Spinal cord (tissue), 10 donors: ENCODE data around the gene XIRP2. TPM values are rescaled to one million over a fixed set of nuclear protein-coding genes. Genes with fewer than 3 reads are reported as not detected.

Experiments used
- DNase-seq, 6 donors: peaks; one replicate each; pipeline versions ENCODE4 v3.0.0 to v3.0.0-alpha.2; 2013 to 2015; ENCODE audit warnings: low spot score in 6 of 6, low read depth in 4 of 6
- H3K27ac ChIP-seq: one replicate; pipeline ENCODE4 v1.5.1; 2013; ENCODE audit warnings: low read depth, low read length, control low read depth
- H3K27me3 ChIP-seq: one replicate; pipeline ENCODE4 v1.6.1; 2013; ENCODE audit warnings: low read length; ENCODE audit not compliant: control insufficient read depth, insufficient read depth
- H3K36me3 ChIP-seq: one replicate; pipeline ENCODE4 v1.6.1; 2013; ENCODE audit warnings: low read length; ENCODE audit not compliant: control insufficient read depth, insufficient read depth
- H3K4me1 ChIP-seq: one replicate; pipeline ENCODE4 v1.6.1; 2013; ENCODE audit warnings: low read length; ENCODE audit not compliant: control insufficient read depth, insufficient read depth
- H3K4me3 ChIP-seq: one replicate; pipeline ENCODE4 v1.5.1; 2013; ENCODE audit warnings: low read depth, low read length, control low read depth
- H3K9me3 ChIP-seq: one replicate; pipeline ENCODE4 v1.6.1; 2013; ENCODE audit warnings: low read length; ENCODE audit not compliant: control insufficient read depth, insufficient read depth
- WGBS: methylation state at CpG from one replicate; pipeline ENCODE4 v1.1.5; 2013; ENCODE audit warnings: missing lambda C conversion rate; ENCODE audit not compliant: insufficient coverage; 5-methylcytosine and 5-hydroxymethylcytosine counted together
- polyA plus RNA-seq, 2 donors: library from polyadenylated mRNA; unstranded; fragments of 120-200 nt; gene quantifications; one replicate each; pipeline ENCODE4 v1.2.1, GENCODE V29; 2013; ENCODE audit not compliant: insufficient read length in 2 of 2
- total RNA-seq, 2 donors: library from RNA; depleted of rRNA in 1 of 2; stranded (reverse); fragments of 120-200 nt in 1 of 2; fragments of >200 nt in 1 of 2; gene quantifications; one replicate each; pipeline versions ENCODE4 v1.2.3 to v1.2.4, GENCODE V29; 2013 to 2014
- donor health status: healthy.

XIRP2 gene
- total and polyA plus RNA-seq, 4 donors: 0.35 to 1.6 (median 0.49) TPM

DNA sequence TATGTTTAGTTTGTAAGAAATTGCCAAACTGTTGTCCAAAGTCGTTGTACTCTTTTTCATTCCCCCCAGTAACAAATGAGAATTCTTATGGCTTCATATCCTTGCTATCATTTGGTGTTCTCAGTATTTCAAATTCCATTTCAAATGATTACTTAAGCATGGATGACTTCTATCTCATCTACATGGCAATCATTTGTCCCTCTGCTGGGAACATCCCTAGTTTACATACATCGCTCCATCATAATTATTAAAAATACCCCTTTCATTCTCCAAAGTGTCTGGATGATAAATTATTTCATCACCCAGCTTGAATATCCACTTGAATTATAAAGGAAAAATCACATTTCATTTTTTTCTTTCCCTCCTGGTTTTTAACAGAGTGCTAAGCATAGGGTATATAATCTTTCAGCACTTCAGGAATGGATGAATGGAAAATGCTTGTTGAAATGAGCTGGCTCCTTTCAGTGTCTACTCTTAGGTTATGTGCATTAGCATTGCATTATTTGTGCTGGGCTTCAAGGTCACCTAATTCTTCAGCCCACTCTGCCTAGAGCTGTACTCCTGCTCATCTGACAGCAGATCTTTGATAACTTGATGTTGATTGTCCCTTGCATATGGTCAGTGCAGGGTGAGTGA lies 33.1 kb downstream of the XIRP2 start:
- Histone ChIP-seq H3K4me1 (no peaks in the 10 kb centered on the region), H3K4me3 (no peak overlapping the region), H3K27me3 (no peaks in the 10 kb centered on the region), H3K27ac (no peak overlapping the region), H3K36me3 (no peaks in the 10 kb centered on the region), H3K9me3 (no peaks in the 10 kb centered on the region)
- WGBS: 80% methylated on average over 1 of the region's 2 CpGs
- DNase-seq: no peak

DNA sequence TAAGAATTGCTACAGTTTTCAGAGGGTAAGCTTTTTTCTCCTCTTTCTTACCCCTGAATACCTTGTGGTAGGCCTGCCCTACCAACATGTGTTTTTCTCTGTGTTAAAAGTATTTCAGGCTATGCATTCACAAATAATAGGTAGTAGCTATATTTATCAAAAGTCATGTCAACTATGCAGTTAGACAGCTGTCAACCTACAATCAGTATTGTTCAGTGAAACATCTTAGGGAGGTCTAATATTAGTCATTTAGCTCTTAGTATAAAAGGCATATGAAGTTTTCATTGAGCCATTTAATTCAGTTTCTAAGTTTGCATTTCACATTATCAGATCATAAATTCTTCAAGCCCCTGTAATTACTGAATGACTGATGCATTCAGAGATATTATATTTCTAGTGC lies 36.7 kb downstream of the XIRP2 start:
- no peak overlapping the region for H3K27ac ChIP-seq
- H3K4me3 ChIP-seq: no peak overlapping the region
- no peaks in the 10 kb centered on the region for H3K27me3 ChIP-seq
- H3K36me3 ChIP-seq: no peaks in the 10 kb centered on the region
- no peaks in the 10 kb centered on the region for H3K4me1 ChIP-seq
- DNase-seq: no peak
- H3K9me3 ChIP-seq: no peaks in the 10 kb centered on the region

DNA sequence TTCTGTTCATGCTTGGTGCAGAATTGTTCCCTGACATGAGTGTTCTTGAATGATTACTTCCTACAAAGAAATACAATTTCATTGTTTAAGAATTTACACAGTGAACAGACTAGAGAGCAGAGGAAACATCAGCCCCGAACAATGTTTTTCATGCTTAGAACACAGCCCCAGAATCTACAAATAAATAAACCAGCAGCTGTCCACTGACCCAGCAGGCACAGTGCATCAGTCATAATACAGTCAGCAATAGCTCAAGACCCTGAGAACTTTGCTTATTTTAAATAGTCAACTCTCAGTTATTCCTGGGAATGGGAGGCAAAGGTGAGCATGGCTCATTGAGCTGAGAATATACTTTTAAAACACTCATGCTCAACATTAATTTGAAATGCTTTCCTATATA lies 38.4 kb downstream of the XIRP2 start:
- DNase-seq: no peak
- WGBS: no CpG with 5 or more reads among the region's 1 CpG
- H3K36me3 ChIP-seq: no peaks in the 10 kb centered on the region

GRCh38 chr2:166932032-166932431 lies 43.8 kb downstream of the XIRP2 start:
- Histone ChIP-seq H3K27me3 (no peaks in the 10 kb centered on the region), H3K4me1 (no peaks in the 10 kb centered on the region), H3K27ac (no peak overlapping the region), H3K9me3 (no peaks in the 10 kb centered on the region), H3K36me3 (no peaks in the 10 kb centered on the region), H3K4me3 (no peak overlapping the region)
- no peak for DNase-seq
- no CpG with 5 or more reads among the region's 1 CpG for WGBS

More for the DNA sequence above, 38.4 kb downstream of the XIRP2 start:
- no peak overlapping the region for H3K27ac ChIP-seq
- no peaks in the 10 kb centered on the region for H3K9me3 ChIP-seq
- H3K4me3 ChIP-seq: no peak overlapping the region
- no peaks in the 10 kb centered on the region for H3K4me1 ChIP-seq
- no peaks in the 10 kb centered on the region for H3K27me3 ChIP-seq

DNA sequence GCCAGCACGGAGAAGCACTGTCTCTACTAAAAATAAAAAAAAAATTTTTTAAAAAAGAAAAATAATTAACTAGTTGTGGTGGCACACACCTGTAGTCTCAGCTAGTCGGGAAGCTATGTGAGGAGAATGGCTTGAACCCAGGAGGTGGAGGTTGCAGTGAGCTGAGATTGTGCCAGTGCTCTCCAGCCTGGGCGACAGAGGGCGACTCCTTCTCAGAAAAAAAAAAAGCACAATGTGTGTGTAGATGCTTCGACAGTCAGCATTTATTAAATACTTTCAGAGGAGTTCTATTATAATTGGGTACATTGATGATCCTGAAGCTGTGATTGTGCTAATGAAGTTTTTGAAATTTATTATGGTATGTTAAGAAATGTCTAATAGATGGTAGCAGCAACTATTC lies 46.5 kb downstream of the XIRP2 start:
- H3K4me1 ChIP-seq: no peaks in the 10 kb centered on the region
- H3K27ac ChIP-seq: no peak overlapping the region
- H3K27me3 ChIP-seq: no peaks in the 10 kb centered on the region
- WGBS: 95% methylated on average over 4 of the region's 5 CpGs
- no peaks in the 10 kb centered on the region for H3K9me3 ChIP-seq
- H3K4me3 ChIP-seq: no peak overlapping the region
- H3K36me3 ChIP-seq: no peaks in the 10 kb centered on the region
- DNase-seq: no peak

GRCh38 chr2:166942377-166942776 lies 54.1 kb downstream of the XIRP2 start:
- no CpG with 5 or more reads among the region's 1 CpG for WGBS
- H3K4me3 ChIP-seq: no peak overlapping the region
- no peaks in the 10 kb centered on the region for H3K27me3 ChIP-seq
- H3K4me1 ChIP-seq: no peaks in the 10 kb centered on the region
- no peaks in the 10 kb centered on the region for H3K9me3 ChIP-seq
- no peak for DNase-seq
- no peaks in the 10 kb centered on the region for H3K36me3 ChIP-seq
- no peak overlapping the region for H3K27ac ChIP-seq

DNA sequence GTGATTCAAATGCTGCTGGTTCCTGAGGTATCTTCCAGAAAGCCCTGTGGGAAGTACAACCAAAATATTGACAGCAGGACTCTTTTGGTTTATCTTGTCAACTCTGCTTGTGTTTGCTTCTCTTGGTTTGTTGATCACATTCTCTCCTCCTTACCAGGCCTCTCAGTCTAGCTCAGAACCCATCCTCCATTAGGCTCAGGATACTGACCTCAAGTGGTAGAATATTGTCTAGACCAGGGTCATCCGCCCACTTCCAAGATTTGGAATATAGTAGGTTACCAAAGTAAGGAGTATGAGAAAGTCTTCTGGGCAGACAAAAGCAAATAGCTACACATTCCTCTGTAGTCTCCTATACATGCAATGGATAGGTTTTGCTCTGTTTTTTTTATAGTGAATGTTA lies 56.6 kb downstream of the XIRP2 start:
- H3K4me3 ChIP-seq: no peak overlapping the region
- no peaks in the 10 kb centered on the region for H3K4me1 ChIP-seq
- H3K36me3 ChIP-seq: no peaks in the 10 kb centered on the region
- WGBS: no CpG with 5 or more reads among the region's 1 CpG
- no peak for DNase-seq
- no peaks in the 10 kb centered on the region for H3K9me3 ChIP-seq
- no peak overlapping the region for H3K27ac ChIP-seq
- no peaks in the 10 kb centered on the region for H3K27me3 ChIP-seq

- Histone ChIP-seq H3K27ac (no peak overlapping the region), H3K9me3 (no peaks in the 10 kb centered on the region), H3K27me3 (no peaks in the 10 kb centered on the region), H3K4me3 (no peak overlapping the region), H3K4me1 (no peaks in the 10 kb centered on the region), H3K36me3 (no peaks in the 10 kb centered on the region)
- WGBS: no CpG with 5 or more reads among the region's 3 CpGs
- no peak for DNase-seq
Observed at GRCh38 chr2:166957686-166958085, 69.4 kb downstream of the XIRP2 start.

GRCh38 chr2:166958986-166959481 lies 70.8 kb downstream of the XIRP2 start:
- Histone ChIP-seq H3K4me3 (no peak overlapping the region), H3K27ac (peak overlapping the region; percentile 20), H3K27me3 (no peaks in the 10 kb centered on the region), H3K36me3 (no peaks in the 10 kb centered on the region), H3K4me1 (no peaks in the 10 kb centered on the region), H3K9me3 (no peaks in the 10 kb centered on the region)
- WGBS: no CpG with 5 or more reads among the region's 4 CpGs
- DNase-seq: peak in 5 of 6 donors; percentile 47 to 85 (median 56)

DNA sequence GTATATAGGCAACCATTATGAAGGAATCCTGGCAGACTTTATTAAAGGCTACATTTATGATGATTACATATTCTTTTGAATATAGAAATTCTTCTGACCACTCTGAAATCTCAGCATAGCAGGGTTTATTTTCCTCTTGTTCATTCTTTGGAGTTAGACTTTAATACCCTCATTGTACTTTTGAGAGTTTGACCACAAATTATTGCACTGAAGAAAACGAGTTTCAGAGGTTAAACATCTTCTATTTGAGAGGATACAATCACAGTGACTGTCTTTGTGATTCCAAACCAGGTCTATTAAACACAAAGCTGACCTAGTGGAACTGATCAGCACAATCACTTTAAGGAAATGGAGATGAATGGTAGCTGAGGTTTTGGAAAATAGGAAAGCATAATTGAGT lies 71.3 kb downstream of the XIRP2 start:
- no peak overlapping the region for H3K4me3 ChIP-seq
- no peaks in the 10 kb centered on the region for H3K9me3 ChIP-seq
- peak overlapping the region; percentile 20 for H3K27ac ChIP-seq
- H3K27me3 ChIP-seq: no peaks in the 10 kb centered on the region
- H3K36me3 ChIP-seq: no peaks in the 10 kb centered on the region
- no CpG with 5 or more reads among the region's 1 CpG for WGBS
- peak in 1 of 6 donors; percentile 11 for DNase-seq
- no peaks in the 10 kb centered on the region for H3K4me1 ChIP-seq
